DOHH2 (cell line): ENCODE results near the gene SIRT7.

Experiments
- H3F3A ChIP-seq: fragments of 200-600 bp; sonication (generic), shearing (Covaris generic); 2 replicates; pipeline ENCODE4 v1.6.0; 2016; ENCODE audit warnings: antibody characterized with exemption, mild to moderate bottlenecking; ENCODE audit not compliant: control insufficient read depth, insufficient read depth
- H3K27ac ChIP-seq: fragments of 200-600 bp; sonication (generic); 2 replicates; pipeline ENCODE4 v1.5.1; 2014; ENCODE audit warnings: low read depth, mild to moderate bottlenecking, low read length, moderate library complexity
- H3K27me3 ChIP-seq: fragments of 200-600 bp; sonication (generic); 2 replicates; pipeline ENCODE4 v1.6.1; 2014; ENCODE audit warnings: mild to moderate bottlenecking, low read length, mixed read lengths; ENCODE audit not compliant: control insufficient read depth
- H3K36me3 ChIP-seq: fragments of 200-600 bp; sonication (generic); 2 replicates; pipeline ENCODE4 v1.6.1; 2014; ENCODE audit warnings: mild to moderate bottlenecking, low read length, moderate library complexity, mixed read lengths; ENCODE audit not compliant: control insufficient read depth
- H3K4me1 ChIP-seq: fragments of 200-600 bp; sonication (generic); 2 replicates; pipeline ENCODE4 v1.6.1; 2014; ENCODE audit warnings: mild to moderate bottlenecking, low read length, mixed read lengths; ENCODE audit not compliant: control insufficient read depth
- H3K4me2 ChIP-seq: fragments of 200-600 bp; sonication (generic); 2 replicates; pipeline ENCODE4 v1.6.0; 2014; ENCODE audit warnings: mild to moderate bottlenecking, low read length, moderate library complexity
- H3K4me3 ChIP-seq: fragments of 200-600 bp; sonication (generic); 2 replicates; pipeline ENCODE4 v1.5.1; 2014; ENCODE audit warnings: mild to moderate bottlenecking, low read length, mixed read lengths
- H3K79me2 ChIP-seq: fragments of 200-600 bp; sonication (generic); 2 replicates; pipeline ENCODE4 v1.6.1; 2014; ENCODE audit warnings: mild to moderate bottlenecking, low read length, mixed read lengths; ENCODE audit not compliant: control insufficient read depth
- H3K9me2 ChIP-seq: fragments of 200-600 bp; sonication (generic); replicated peaks from 2 replicates; pipeline ENCODE4 v1.6.1; 2014; ENCODE audit warnings: mild to moderate bottlenecking, low read length, mixed read lengths; ENCODE audit not compliant: control insufficient read depth
- H3K9me3 ChIP-seq: fragments of 200-600 bp; sonication (generic); 2 replicates; pipeline ENCODE4 v1.6.1; 2014; ENCODE audit warnings: antibody characterized with exemption, low read length, mixed read lengths; ENCODE audit not compliant: control insufficient read depth, insufficient read depth
- H4K20me1 ChIP-seq: fragments of 200-600 bp; sonication (generic); 2 replicates; pipeline ENCODE4 v1.6.0; 2014; ENCODE audit warnings: low read depth, mild to moderate bottlenecking, antibody characterized with exemption, low read length, moderate library complexity; ENCODE audit not compliant: control insufficient read depth, insufficient read depth
- EZH2phosphoT487 ChIP-seq: fragments of 200-600 bp; sonication (generic); IDR thresholded peaks from 2 replicates; pipeline ENCODE4 v1.6.1; 2017; ENCODE audit warnings: borderline replicate concordance, mild to moderate bottlenecking, antibody characterized with exemption, low read length, moderate library complexity, mixed read lengths
- TF ChIP-seq, protein P1 (sequence below): fragments of 200-600 bp; sonication (generic); IDR thresholded peaks from one replicate; pipeline ENCODE4 v1.5.1; 2014; ENCODE audit warnings: antibody characterized with exemption, mild to moderate bottlenecking, low read depth, low read length; ENCODE audit not compliant: poor library complexity, severe bottlenecking

SIRT7 gene

DNA sequence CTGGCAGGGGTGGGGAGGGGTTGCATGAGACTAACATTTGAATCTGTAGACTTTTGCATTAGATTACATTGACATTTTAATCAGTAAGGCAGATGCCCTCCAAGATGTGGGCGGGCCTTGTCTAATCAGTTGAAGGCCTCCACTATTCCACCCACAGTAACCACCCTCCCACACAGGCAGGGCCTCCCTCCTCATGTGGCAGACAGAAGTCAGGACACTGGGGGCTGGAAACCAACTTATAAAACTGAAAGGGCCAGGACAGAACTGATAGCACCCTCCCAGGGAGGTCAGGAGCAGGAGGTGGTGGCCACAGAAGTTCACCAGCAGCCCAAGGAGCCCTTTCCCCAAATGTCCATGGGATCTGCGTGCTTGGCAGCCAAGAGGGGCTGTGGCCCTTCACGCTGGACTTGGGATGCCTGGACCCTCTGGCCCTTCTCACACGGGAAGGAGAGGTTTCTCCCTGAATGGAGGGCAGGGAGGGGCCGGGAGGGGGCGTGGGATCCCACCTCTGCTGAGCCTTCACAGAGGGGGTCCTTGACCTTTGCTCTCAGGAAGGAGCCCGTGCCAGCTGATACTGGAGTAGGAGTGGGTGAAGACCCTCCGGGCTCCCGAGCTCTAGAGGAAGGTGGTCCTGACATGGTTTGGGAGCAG, 14.5 kb upstream of the SIRT7 start:
- Histone ChIP-seq H3K4me2 (no peak overlapping the region), H3K9me3 (no peaks in the 10 kb centered on the region), H3K9me2 (no peaks in the 10 kb centered on the region), H3F3A (0 out of 2 replicates have a peak, but pooled peaks cover 2% of the 10 kb centered on the region), H4K20me1 (no peaks in the 10 kb centered on the region), H3K36me3 (peaks cover 27% of the 10 kb centered on the region), H3K27me3 (peaks cover 4% of the 10 kb centered on the region; the same call in 1 of the 2 replicates), H3K4me1 (peaks cover 24% of the 10 kb centered on the region), H3K27ac (no peak overlapping the region), H3K4me3 (no peak overlapping the region), H3K79me2 (peaks cover 15% of the 10 kb centered on the region)
- no peak for TF ChIP-seq EZH2phosphoT487
- TF ChIP-seq, protein P1, sequence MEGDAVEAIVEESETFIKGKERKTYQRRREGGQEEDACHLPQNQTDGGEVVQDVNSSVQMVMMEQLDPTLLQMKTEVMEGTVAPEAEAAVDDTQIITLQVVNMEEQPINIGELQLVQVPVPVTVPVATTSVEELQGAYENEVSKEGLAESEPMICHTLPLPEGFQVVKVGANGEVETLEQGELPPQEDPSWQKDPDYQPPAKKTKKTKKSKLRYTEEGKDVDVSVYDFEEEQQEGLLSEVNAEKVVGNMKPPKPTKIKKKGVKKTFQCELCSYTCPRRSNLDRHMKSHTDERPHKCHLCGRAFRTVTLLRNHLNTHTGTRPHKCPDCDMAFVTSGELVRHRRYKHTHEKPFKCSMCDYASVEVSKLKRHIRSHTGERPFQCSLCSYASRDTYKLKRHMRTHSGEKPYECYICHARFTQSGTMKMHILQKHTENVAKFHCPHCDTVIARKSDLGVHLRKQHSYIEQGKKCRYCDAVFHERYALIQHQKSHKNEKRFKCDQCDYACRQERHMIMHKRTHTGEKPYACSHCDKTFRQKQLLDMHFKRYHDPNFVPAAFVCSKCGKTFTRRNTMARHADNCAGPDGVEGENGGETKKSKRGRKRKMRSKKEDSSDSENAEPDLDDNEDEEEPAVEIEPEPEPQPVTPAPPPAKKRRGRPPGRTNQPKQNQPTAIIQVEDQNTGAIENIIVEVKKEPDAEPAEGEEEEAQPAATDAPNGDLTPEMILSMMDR = no peak

DNA sequence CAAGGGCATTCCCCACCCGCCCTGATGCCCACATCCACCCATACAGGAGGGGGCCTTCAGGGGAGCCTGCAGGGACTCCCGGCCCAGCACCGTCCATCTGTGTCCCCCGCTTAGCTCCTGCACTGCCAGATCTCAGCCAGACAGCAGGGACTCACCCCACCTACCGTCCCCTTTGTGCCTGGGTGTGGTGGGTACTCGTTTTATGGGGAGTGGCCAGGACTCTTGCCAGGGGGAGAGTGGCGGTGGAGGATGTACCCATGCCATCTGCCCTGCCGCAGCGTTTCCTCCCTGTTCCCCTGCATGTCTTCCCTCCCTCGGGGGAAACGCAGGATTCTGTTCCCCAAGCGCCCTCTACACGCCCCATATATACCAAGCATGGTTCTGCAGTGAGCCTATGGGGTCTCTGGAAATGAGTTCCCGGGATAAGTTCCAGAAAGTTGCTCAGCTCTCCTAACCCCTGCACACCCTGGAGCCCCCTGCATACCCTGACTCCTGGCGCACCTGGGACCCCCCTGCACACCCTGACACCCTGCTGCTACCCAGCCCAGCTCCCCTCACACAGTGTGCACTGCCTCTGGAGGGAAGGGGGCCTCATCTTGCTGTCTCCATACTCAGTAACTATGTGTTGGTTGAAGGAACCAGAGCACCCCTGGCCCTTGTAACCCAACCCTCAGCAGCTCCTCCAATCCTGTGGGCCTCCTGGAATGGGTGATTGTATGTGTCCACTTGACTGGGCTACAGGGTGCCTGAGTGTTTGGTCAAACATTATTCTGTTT, 13.8 kb upstream of the SIRT7 start:
- Histone ChIP-seq H3K36me3 (peaks cover 26% of the 10 kb centered on the region), H3K79me2 (peaks cover 16% of the 10 kb centered on the region), H3K4me2 (no peak overlapping the region), H3K9me3 (no peaks in the 10 kb centered on the region), H3K27ac (no peak overlapping the region), H4K20me1 (no peaks in the 10 kb centered on the region), H3F3A (0 out of 2 replicates have a peak, but pooled peaks cover 2% of the 10 kb centered on the region), H3K4me3 (no peak overlapping the region), H3K4me1 (peaks cover 21% of the 10 kb centered on the region), H3K9me2 (no peaks in the 10 kb centered on the region), H3K27me3 (peaks cover 4% of the 10 kb centered on the region; the same call in 1 of the 2 replicates)
- no peak for TF ChIP-seq EZH2phosphoT487
- TF ChIP-seq, protein P1 = no peak

DNA sequence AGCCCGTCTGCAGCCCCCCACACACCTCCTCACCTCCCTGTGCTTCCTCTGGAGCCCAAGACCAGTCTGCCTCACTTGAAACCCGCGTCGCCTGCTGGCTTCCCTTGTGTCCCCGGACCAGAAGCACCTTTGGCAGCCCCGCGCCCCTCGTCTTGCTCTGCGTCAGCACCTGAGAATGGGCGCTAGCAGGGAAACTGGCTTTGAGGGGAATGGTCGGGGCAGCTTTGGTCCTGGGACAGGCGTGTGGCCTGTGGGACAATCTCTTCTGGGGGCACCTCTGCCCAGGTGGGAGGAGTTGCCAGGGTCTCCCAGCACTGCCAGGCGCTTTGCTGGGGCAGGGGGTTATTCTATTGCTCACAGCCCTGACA, 13.2 kb upstream of the SIRT7 start:
- TF ChIP-seq, protein P1 = no peak
- TF ChIP-seq EZH2phosphoT487 = no peak
- Histone ChIP-seq H3K4me2 (no peak overlapping the region), H3K4me3 (no peak overlapping the region), H3K9me3 (no peaks in the 10 kb centered on the region), H3K27me3 (peaks cover 4% of the 10 kb centered on the region; the same call in 1 of the 2 replicates), H3K36me3 (peaks cover 23% of the 10 kb centered on the region), H3F3A (0 out of 2 replicates have a peak, but pooled peaks cover 2% of the 10 kb centered on the region), H3K27ac (no peak overlapping the region), H3K4me1 (peaks cover 20% of the 10 kb centered on the region), H3K79me2 (peaks cover 16% of the 10 kb centered on the region), H3K9me2 (no peaks in the 10 kb centered on the region), H4K20me1 (0 out of 2 replicates have a peak, but pooled peaks cover 2% of the 10 kb centered on the region)
